CD4-positive, alpha-beta T cell treated with Interleukin-6 for 4 hours (primary cell): ENCODE measurements around the gene SYVN1.

Experiments used
- DNase-seq: peaks from one replicate; pipeline ENCODE4 v3.0.0-alpha.2; 2020; ENCODE audit warnings: mixed read lengths

SYVN1 gene

GRCh38 chr11:65111744-65112545 lies 22.4 kb downstream of the SYVN1 start, which contains the start of gene TM7SF2:
Gene TM7SF2 (plus strand): TSS chr11:65111872. CDS start chr11:65112016, 144 bp downstream.
- peak; percentile 99 for DNase-seq

DNA sequence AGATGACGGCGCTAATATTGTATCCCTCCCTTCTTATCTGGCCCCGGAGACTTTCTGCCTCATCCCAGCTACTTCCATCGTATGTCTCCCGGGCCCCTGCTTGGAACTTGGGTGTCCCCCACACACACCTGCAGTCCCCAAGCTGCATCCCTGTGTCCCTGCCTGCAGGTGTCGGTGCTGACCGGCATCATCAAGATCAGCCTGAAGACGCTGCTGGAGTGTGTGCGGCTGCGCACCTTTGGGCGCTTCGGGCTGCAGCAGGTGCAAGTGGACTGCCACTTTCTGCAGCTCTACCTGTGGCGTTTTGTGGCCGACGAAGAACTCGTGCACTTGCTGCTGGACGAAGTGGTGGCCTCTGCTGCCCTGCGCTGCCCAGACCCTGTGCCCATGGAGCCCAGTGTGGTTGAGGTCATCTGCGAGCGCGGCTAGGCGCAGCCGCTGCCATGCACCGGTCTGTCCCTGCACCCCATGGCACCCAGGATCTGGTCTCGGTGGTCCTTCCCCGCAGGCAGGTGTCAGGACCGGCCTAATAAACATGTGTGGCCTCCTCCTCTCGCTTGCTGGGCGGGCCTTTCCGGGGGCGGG lies 23.1 kb downstream of the SYVN1 start:
- DNase-seq: no peak

- DNase-seq: peak; percentile 92
These were observed 23.9 kb downstream of the SYVN1 start for GRCh38 chr11:65110354-65110861.

DNA sequence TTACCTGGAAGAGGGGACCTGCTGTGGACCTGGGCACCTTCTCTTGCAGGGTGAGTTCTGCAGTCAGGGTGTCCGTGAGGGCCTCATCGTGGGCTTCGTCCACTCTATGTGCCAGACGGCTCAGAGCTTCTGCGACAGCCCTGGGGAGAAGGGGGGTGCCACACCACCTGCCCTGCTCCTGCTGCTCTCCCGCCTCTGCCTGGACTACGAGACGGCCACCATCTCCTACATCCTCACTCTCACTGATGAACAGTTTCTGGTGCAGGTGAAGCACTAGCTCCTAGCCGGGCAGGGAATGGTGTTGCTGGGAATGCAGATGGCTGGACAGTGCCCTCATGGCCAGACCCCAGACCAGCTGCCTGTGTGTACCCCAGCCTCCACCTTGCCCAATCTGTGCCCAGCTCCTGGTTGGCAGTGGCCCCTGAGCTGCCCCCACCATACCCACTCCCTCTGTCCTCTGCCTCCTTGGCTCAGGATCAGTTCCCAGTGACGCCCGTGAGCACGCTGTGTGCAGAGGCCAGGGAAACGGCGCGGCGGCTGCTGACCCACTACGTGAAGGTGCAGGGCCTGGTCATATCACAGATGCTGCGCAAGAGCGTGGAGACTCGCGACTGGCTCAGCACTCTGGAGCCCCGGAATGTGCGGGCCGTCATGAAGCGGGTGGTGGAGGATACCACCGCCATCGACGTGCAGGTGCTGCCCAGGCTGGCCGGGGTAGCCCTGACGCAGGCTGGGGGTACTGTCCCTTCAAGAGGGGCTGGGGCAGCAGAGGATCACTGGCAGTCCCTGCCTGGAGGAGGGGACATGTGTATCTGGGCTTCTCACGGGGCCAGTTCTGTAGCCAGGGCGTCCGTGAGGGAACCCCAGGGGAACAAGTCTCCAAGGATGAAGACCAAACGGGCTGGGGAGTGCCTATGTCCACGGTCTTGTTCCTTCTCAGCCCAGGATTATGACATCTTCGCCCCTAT lies 24.8 kb downstream of the SYVN1 start:
- DNase-seq: no peak

DNA sequence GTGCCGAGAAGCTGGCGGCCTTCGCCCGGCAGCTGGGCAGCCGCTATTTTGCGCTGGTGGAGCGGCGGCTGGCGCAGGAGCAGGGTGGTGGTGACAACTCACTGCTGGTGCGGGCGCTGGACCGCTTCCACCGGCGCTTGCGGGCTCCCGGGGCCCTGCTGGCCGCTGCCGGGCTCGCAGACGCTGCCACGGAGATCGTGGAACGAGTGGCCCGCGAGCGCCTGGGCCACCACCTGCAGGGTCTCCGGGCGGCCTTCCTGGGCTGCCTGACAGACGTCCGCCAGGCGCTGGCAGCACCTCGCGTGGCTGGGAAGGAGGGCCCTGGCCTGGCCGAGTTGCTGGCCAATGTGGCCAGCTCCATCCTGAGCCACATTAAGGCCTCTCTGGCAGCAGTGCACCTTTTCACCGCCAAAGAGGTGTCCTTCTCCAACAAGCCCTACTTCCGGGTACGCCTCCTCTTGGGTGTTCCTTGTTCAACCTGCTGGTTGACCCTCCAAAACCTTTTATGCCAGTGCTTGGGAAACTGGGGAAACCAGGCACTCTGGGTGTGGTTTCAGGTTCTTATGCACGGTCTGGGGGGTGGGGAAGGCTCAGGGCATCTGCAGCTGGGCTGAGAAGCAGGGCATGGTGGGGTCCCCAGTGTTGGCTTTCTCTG lies 25.7 kb downstream of the SYVN1 start:
- DNase-seq: no peak

GRCh38 chr11:65107751-65108468 lies 26.4 kb downstream of the SYVN1 start:
- no peak for DNase-seq

DNA sequence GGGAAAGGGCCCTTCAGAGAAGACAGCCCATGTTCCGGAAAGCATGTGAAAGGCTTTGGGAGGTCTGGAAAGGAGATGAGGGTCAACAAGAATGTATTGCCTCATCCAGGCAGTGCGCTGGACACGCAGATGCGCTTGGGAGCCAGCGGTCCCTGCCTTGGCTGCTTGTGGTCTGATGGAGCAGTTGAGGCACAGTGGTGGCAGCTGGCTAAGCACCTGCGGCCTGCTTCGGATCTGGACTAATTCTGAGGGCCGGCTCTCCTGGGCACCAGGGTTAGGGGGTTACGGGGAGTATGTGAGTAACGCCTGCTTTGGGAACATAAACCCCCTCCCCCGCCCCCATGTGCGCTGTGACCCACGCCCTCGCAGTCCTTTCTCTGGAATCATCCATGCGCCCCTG lies 27.2 kb downstream of the SYVN1 start:
- DNase-seq: no peak

- DNase-seq: no peak
These were observed 29.7 kb downstream of the SYVN1 start for GRCh38 chr11:65104628-65105027.

DNA sequence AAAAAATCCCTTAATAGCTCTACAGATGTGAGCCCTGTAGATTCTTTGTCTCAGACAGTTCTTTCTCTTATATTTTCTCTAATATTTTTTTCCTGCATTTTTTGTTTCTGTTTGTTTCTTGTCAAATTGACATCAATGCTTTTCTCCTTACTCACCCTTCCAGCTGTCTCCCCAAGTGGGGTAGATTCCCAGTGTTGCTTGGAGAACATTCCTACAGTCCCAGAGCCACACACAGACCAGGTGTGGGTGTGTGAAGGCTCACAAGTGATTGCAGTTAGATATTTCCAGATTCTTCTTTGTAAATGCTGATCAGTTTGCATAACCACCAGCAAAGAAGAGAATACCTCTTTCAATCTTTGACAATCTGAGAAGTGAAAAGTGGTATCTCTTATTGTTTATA lies 30.8 kb downstream of the SYVN1 start:
- DNase-seq: no peak

DNA sequence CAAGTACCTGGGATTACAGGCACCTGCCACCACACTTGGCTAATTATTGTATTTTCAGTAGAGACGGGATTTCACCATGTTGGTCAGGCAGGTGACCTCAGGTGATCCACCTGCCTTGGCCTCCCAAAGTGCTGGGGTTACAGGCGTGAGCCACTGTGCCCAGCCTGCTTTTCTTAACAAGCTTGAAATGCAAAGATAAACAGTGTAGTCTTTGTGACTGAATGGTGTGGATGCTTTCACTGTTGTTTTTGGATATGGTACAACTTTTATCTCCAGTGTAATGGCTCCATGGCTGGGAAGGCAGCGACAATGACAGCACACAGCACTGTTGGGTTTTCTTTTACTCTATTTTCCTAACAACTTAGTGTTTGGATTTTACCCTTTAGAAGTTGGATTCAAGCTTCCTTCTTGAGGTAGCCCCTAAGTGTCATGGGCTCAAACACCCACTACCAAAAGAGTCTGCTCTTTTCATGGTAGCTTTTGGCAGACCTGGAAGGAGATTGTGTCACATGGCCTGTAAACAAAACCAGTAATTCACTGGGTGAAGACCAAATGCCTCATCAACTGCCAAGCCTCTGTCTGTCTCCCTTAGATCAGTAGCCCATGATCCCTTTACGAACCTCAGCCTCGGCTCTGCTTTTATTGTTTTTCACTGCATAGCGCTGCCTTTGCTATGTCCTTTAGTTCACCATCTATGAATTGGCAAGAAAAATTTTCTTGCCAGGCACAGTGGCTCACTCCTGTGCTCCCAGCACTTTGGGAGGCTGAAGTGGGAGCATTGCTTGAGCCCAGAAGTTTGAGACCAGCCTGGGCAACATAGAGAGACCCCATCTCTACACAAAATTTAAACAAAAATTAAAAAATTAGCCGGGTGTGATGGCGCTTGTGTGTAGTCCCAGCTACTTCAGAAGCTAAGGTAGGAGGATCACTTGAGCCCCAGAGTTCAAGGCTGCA lies 31.9 kb downstream of the SYVN1 start:
- DNase-seq: no peak

DNA sequence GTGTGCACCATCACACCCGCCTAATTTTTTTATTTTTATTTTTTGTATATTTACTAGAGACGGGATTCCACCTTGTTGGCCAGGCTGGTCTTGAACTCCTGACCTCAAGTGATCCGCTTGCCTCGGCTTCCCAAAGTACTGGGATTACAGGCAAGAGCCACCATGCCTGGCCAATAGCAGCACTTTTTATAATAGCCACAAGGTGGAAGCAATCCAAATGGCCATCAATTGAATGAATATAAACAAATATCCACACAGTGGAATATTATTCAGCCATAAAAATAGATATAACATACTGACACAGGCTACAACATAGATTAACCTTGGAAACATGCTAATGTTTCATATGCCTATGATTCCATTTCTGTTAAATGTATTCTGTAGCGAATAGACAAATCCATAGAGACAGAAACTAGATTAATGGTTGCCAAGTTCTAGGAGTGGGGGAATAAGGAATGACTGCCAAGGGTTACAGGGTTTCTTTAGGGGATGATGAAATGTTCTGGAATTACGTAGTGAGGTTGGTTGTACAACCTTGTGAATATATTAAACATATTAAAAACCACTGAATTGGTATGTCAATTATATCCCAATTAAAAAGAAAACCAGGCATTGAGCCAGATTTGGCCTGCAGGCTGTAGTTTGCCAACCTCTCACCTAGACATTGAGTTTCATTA lies 33.5 kb downstream of the SYVN1 start:
- DNase-seq: no peak

- DNase-seq: no peak
These were observed 37.4 kb downstream of the SYVN1 start for GRCh38 chr11:65096926-65097325.

DNA sequence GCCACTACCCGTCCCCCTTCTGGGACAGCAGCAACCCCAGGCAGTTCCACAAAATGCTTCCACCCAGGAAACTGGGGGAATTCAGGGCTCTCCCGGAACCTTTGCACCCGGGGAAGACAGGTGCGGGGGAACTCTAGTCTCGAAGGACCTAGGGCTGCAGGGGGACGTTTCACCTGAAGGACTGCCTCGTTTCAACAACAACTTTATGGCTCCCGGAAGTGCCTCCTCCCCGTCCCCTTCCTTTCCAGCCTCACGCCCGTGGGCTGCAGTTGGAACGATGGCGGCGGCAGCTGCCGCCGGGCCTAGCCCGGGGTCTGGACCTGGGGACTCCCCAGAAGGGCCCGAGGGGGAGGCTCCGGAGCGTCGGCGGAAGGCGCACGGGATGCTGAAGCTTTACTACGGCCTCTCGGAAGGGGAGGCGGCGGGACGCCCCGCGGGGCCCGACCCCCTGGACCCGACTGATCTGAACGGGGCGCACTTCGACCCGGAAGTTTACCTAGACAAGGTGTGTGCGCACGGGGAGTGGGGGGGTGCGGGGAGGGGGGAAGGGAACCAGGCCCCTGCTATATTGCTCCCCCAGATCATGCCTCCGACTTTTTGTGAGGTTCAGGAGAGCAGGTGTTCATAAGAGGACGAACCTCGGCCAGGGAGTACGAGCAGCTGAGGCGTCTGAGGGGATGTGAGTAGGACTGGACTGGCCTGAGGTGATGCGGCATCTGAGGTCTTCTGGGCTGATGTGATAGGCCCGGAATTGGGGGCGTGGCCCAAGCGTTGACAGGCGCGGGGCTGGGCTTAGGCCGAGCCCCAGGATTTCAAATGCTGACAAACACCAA lies 38.1 kb downstream of the SYVN1 start, which contains the start of gene VPS51:
VPS51 (plus strand) TSS at position 241 of the 833 bp plus-strand sequence; CDS start at position 278, 37 bp downstream.
- DNase-seq: peak; percentile 87

DNA sequence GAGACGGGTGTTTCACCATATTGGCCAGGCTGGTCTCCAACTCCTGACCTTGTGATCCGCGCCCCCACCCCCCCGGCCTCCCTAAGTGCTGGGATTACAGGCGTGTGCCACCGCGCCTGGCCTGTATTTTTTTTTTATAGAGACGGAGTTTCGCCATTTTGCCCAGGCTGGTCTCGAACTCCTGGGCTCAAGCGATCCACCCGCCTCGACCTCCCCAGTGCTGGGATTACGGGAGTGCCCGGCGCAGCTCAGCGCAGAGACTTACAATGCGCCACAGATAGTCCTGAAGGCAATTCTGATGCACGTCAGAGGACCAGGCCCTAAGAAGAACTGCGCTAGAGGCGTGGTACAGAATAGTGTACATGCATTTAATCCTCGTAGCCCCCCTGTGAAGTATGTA lies 38.9 kb downstream of the SYVN1 start:
- no peak for DNase-seq

GRCh38 chr11:65090628-65091027 lies 43.7 kb downstream of the SYVN1 start:
- DNase-seq: no peak

- DNase-seq: no peak
These were observed 44.7 kb downstream of the SYVN1 start for GRCh38 chr11:65089621-65090020.

- DNase-seq: no peak
These were observed 46.5 kb downstream of the SYVN1 start for GRCh38 chr11:65087827-65088226.

- no peak for DNase-seq
These were observed 47.1 kb downstream of the SYVN1 start for GRCh38 chr11:65087216-65087615.

DNA sequence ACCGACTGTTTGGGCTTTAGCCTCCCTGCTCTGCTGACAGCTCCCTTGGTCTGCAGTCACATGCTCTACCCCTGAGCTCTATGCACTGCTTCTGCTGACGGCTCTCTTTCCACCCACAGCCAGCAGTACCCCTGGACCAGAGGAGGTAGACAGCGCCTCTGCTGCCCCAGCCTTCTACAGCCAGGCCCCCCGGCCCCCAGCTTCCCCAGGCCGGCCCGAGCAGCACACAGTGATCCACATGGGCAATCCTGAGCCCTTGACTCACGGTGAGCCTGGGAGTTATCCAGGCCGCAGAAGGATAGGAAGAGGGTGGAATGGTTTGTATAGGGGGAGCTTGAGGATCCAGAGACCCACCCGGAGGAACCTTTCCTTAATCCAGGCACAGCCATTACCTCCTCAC lies 47.5 kb downstream of the SYVN1 start:
- no peak for DNase-seq
